Astrocyte (in vitro differentiated cells and primary cell): ENCODE results near the gene RASGRF2. TPM values are rescaled to one million over a fixed set of nuclear protein-coding genes. Genes with fewer than 3 reads are reported as not detected.

Experiments used
- DNase-seq: peaks from one replicate; pipeline ENCODE4 v3.0.0-alpha.2; 2010; ENCODE audit warnings: low read depth
- FAIRE-seq: peaks from 2 replicates; lab custom pipeline; 2011; peaks lifted over from hg19 to GRCh38; lab: Jason Lieb, UNC
- H2AFZ ChIP-seq: 2 replicates; pipeline ENCODE4 v1.6.0; 2012; ENCODE audit warnings: low read depth, low read length, inconsistent platforms
- H3K27ac ChIP-seq: 2 replicates; pipeline ENCODE4 v1.5.1; 2011; ENCODE audit warnings: low read depth, low read length, inconsistent platforms
- H3K27me3 ChIP-seq: 2 replicates; pipeline ENCODE4 v1.6.0; 2011; ENCODE audit warnings: low read length, inconsistent platforms; ENCODE audit not compliant: insufficient read depth
- H3K36me3 ChIP-seq: 2 replicates; pipeline ENCODE4 v1.5.1; 2011; ENCODE audit warnings: low read length, inconsistent platforms; ENCODE audit not compliant: insufficient read depth
- H3K4me1 ChIP-seq: 2 replicates; pipeline ENCODE4 v1.5.1; 2011; ENCODE audit warnings: low read length, inconsistent platforms; ENCODE audit not compliant: insufficient read depth
- H3K4me2 ChIP-seq: 2 replicates; pipeline ENCODE4 v1.6.0; 2012; ENCODE audit warnings: low read length, inconsistent platforms
- H3K4me3 ChIP-seq: 2 replicates; pipeline ENCODE4 v1.5.1; 2011; ENCODE audit warnings: low read depth, mild to moderate bottlenecking, low read length, inconsistent platforms; ENCODE audit not compliant: insufficient read depth
- H3K79me2 ChIP-seq: 2 replicates; pipeline ENCODE4 v1.6.0; 2012; ENCODE audit warnings: mild to moderate bottlenecking, low read length, inconsistent platforms; ENCODE audit not compliant: insufficient read depth
- H3K9ac ChIP-seq: 2 replicates; pipeline ENCODE4 v1.6.0; 2012; ENCODE audit warnings: mild to moderate bottlenecking, low read length, inconsistent platforms
- H3K9me3 ChIP-seq: 2 replicates; pipeline ENCODE4 v1.5.1; 2012; ENCODE audit warnings: low read depth, mild to moderate bottlenecking, low read length, inconsistent platforms; ENCODE audit not compliant: insufficient read depth
- H4K20me1 ChIP-seq: 2 replicates; pipeline ENCODE4 v1.6.0; 2012; ENCODE audit warnings: low read length, inconsistent platforms; ENCODE audit not compliant: insufficient read depth
- H3K27ac Mint-ChIP-seq: one replicate; pipeline ENCODE4 v1.8.0; 2021; ENCODE audit warnings: mild to moderate bottlenecking, mixed read lengths; ENCODE audit not compliant: unreplicated experiment
- H3K27me3 Mint-ChIP-seq: one replicate; pipeline ENCODE4 v1.8.0; 2021; ENCODE audit warnings: low read depth, mixed read lengths; ENCODE audit not compliant: unreplicated experiment
- H3K36me3 Mint-ChIP-seq: one replicate; pipeline ENCODE4 v1.8.0; 2021; ENCODE audit warnings: low read depth, mixed read lengths; ENCODE audit not compliant: unreplicated experiment
- H3K4me1 Mint-ChIP-seq: one replicate; pipeline ENCODE4 v1.8.0; 2021; ENCODE audit warnings: low read depth, mixed read lengths; ENCODE audit not compliant: unreplicated experiment
- H3K4me3 Mint-ChIP-seq: one replicate; pipeline ENCODE4 v1.8.0; 2021; ENCODE audit warnings: mild to moderate bottlenecking, moderate library complexity, mixed read lengths; ENCODE audit not compliant: unreplicated experiment
- H3K9me3 Mint-ChIP-seq: one replicate; pipeline ENCODE4 v1.8.0; 2021; ENCODE audit warnings: mild to moderate bottlenecking, mixed read lengths; ENCODE audit not compliant: unreplicated experiment
- CTCF ChIP-seq: IDR thresholded peaks from 2 replicates; pipeline ENCODE4 v1.5.1; 2011; ENCODE audit warnings: low read depth, mild to moderate bottlenecking, inconsistent platforms, low read length, moderate library complexity; ENCODE audit not compliant: insufficient read depth
- EZH2 ChIP-seq: IDR thresholded peaks from 2 replicates; pipeline ENCODE4 v1.6.1; 2012; ENCODE audit warnings: mild to moderate bottlenecking, low read length, inconsistent platforms; ENCODE audit not compliant: insufficient read depth
- total RNA-seq: library from RNA; stranded (reverse); gene quantifications from 2 replicates; pipeline ENCODE4 v1.2.1, GENCODE V29; 2021

RASGRF2 gene
- total RNA-seq, 1 donor from 2014 or later = 8.0 TPM

- peaks cover 5% of the 10 kb centered on the region for H3K27me3 Mint-ChIP-seq
- H3K36me3 Mint-ChIP-seq = peaks cover 8% of the 10 kb centered on the region
- Histone ChIP-seq H3K4me2 (no peak overlapping the region), H2AFZ (no peak overlapping the region), H3K9ac (no peak overlapping the region), H3K27me3 (no peaks in the 10 kb centered on the region), H3K79me2 (no peaks in the 10 kb centered on the region), H4K20me1 (no peaks in the 10 kb centered on the region), H3K27ac (no peak overlapping the region), H3K9me3 (no peaks in the 10 kb centered on the region), H3K4me1 (no peaks in the 10 kb centered on the region), H3K36me3 (no peaks in the 10 kb centered on the region), H3K4me3 (no peak overlapping the region)
- FAIRE-seq (no peak), DNase-seq (no peak)
- H3K4me1 Mint-ChIP-seq = no peaks in the 10 kb centered on the region
- no peaks in the 10 kb centered on the region for H3K9me3 Mint-ChIP-seq
- H3K27ac Mint-ChIP-seq = no peak overlapping the region
- TF ChIP-seq CTCF = no peak
- TF ChIP-seq EZH2 = no peak
- H3K4me3 Mint-ChIP-seq = no peak overlapping the region
These were observed 244.9 kb downstream of the RASGRF2 start for GRCh38 chr5:81205058-81205457.

- peaks cover 6% of the 10 kb centered on the region for H3K36me3 Mint-ChIP-seq
- peaks cover 5% of the 10 kb centered on the region for H3K27me3 Mint-ChIP-seq
- Histone ChIP-seq H3K9ac (no peak overlapping the region), H3K36me3 (no peaks in the 10 kb centered on the region), H3K9me3 (no peaks in the 10 kb centered on the region), H3K79me2 (no peaks in the 10 kb centered on the region), H3K27ac (no peak overlapping the region), H2AFZ (no peak overlapping the region), H3K4me3 (no peak overlapping the region), H3K27me3 (no peaks in the 10 kb centered on the region), H4K20me1 (no peaks in the 10 kb centered on the region), H3K4me1 (no peaks in the 10 kb centered on the region), H3K4me2 (no peak overlapping the region)
- no peak overlapping the region for H3K27ac Mint-ChIP-seq
- no peak for DNase-seq
- H3K4me3 Mint-ChIP-seq = no peak overlapping the region
- H3K9me3 Mint-ChIP-seq = peaks cover 2% of the 10 kb centered on the region
- FAIRE-seq = no peak
- no peaks in the 10 kb centered on the region for H3K4me1 Mint-ChIP-seq
- TF ChIP-seq EZH2 (no peak), CTCF (no peak)
These were observed 246.8 kb downstream of the RASGRF2 start for GRCh38 chr5:81207009-81207408.

GRCh38 chr5:81208904-81209303 lies 248.7 kb downstream of the RASGRF2 start:
- H3K9me3 Mint-ChIP-seq = peaks cover 2% of the 10 kb centered on the region
- Histone ChIP-seq H2AFZ (no peak overlapping the region), H3K36me3 (no peaks in the 10 kb centered on the region), H3K4me2 (no peak overlapping the region), H3K9me3 (no peaks in the 10 kb centered on the region), H3K4me3 (no peak overlapping the region), H3K27ac (no peak overlapping the region), H4K20me1 (no peaks in the 10 kb centered on the region), H3K4me1 (no peaks in the 10 kb centered on the region), H3K9ac (no peak overlapping the region), H3K27me3 (no peaks in the 10 kb centered on the region), H3K79me2 (no peaks in the 10 kb centered on the region)
- DNase-seq (no peak), FAIRE-seq (no peak)
- H3K36me3 Mint-ChIP-seq = peaks cover 8% of the 10 kb centered on the region
- TF ChIP-seq CTCF (no peak), EZH2 (no peak)
- no peak overlapping the region for H3K4me3 Mint-ChIP-seq
- H3K27ac Mint-ChIP-seq = no peak overlapping the region
- H3K4me1 Mint-ChIP-seq = no peaks in the 10 kb centered on the region
- H3K27me3 Mint-ChIP-seq = peaks cover 5% of the 10 kb centered on the region
